Caco-2 (cell line): ENCODE results near the gene LONP2. TPM values are rescaled to one million over a fixed set of nuclear protein-coding genes. Genes with fewer than 3 reads are reported as not detected.
"Not testable (repeated sequence)": the region's sequence is repeated elsewhere in the genome, so short reads cannot be mapped to it uniquely, and the experiment has no call there.

ENCODE experiments used
- BruUV-seq: library from RNA; stranded (reverse); fragments of 400-500 nt; replicated peaks from 2 replicates; lab custom pipeline; 2021; lab: Mats Ljungman, UMichigan
- CTCF ChIA-PET: fragments of 300-600 bp; sonication (Branson Sonifier 250); formaldehyde crosslinking; loops from one replicate; lab custom pipeline; 2022; ENCODE audit warnings: antibody characterized with exemption; lab: Charles Lee
- POLR2A ChIA-PET: fragments of 300-600 bp; sonication (Branson Sonifier 250); formaldehyde crosslinking; loops from one replicate; lab custom pipeline; 2022; ENCODE audit warnings: antibody characterized with exemption; lab: Charles Lee
- DNase-seq, 2 experiments: peaks; one replicate each; pipeline versions ENCODE4 v3.0.0 to v3.0.0-alpha.2; 2020 to 2022
- H3K27me3 ChIP-seq: replicated peaks from 2 replicates; pipeline ENCODE4 v1.6.0; 2011; ENCODE audit warnings: low read length; ENCODE audit not compliant: control insufficient read depth, insufficient read depth
- H3K36me3 ChIP-seq: 2 replicates; pipeline ENCODE4 v1.5.1; 2011; ENCODE audit warnings: low read length; ENCODE audit not compliant: control insufficient read depth, insufficient read depth
- H3K4me1 ChIP-seq: fragments of 250-450 bp; sonication (Bioruptor Pico); 2 replicates; pipeline ENCODE4 v1.5.1; 2020; ENCODE audit warnings: mild to moderate bottlenecking
- H3K4me3 ChIP-seq: 2 replicates; pipeline ENCODE4 v1.5.1; 2011; ENCODE audit warnings: low read depth, mild to moderate bottlenecking, control low read depth, low read length
- H3K9me3 ChIP-seq: fragments of 250-450 bp; sonication (Bioruptor Pico); 2 replicates; pipeline ENCODE4 v1.5.1; 2020; ENCODE audit warnings: mild to moderate bottlenecking, moderate library complexity
- H3K27ac Mint-ChIP-seq: one replicate; pipeline ENCODE4 v1.8.0; 2022; ENCODE audit warnings: mixed read lengths; ENCODE audit not compliant: unreplicated experiment
- H3K27me3 Mint-ChIP-seq: one replicate; pipeline ENCODE4 v1.8.0; 2022; ENCODE audit warnings: mixed read lengths; ENCODE audit not compliant: insufficient read depth, unreplicated experiment
- H3K36me3 Mint-ChIP-seq: one replicate; pipeline ENCODE4 v1.8.0; 2022; ENCODE audit warnings: mild to moderate bottlenecking, mixed read lengths; ENCODE audit not compliant: insufficient read depth, unreplicated experiment
- H3K4me1 Mint-ChIP-seq: one replicate; pipeline ENCODE4 v1.8.0; 2022; ENCODE audit warnings: low read depth, mixed read lengths; ENCODE audit not compliant: unreplicated experiment
- H3K4me3 Mint-ChIP-seq: one replicate; pipeline ENCODE4 v1.8.0; 2022; ENCODE audit warnings: mild to moderate bottlenecking, moderate library complexity, mixed read lengths; ENCODE audit not compliant: unreplicated experiment
- H3K9me3 Mint-ChIP-seq: one replicate; pipeline ENCODE4 v1.8.0; 2022; ENCODE audit warnings: mixed read lengths; ENCODE audit not compliant: unreplicated experiment
- intact Hi-C: fragments of 100-400 bp; cut with micrococcal nuclease; formaldehyde crosslinking; loops from one replicate; pipeline ENCODE4 v1.10.0; 2022; ENCODE audit not compliant: unreplicated experiment
- total RNA-seq: library from RNA; stranded (reverse); gene quantifications from 2 replicates; pipeline ENCODE4 v1.2.3, GENCODE V29; 2022
- TF ChIP-seq, protein P1 (sequence below), 2 experiments: fragments of 200-600 bp in 1 of 2; IDR thresholded peaks; 1 replicate in 1 of 2; 2 replicates in 1 of 2; pipeline versions ENCODE4 v1.5.1 to v1.8.0; 2011 to 2022; ENCODE audit warnings: antibody characterized with exemption in 1 of 2, control low read depth in 1 of 2, inconsistent platforms in 1 of 2, low read depth in 1 of 2, low read length in 1 of 2, mild to moderate bottlenecking in 1 of 2, moderate library complexity in 1 of 2; ENCODE audit not compliant: insufficient read depth in 1 of 2, severe bottlenecking in 1 of 2, unreplicated experiment in 1 of 2

The LONP2 gene
- total RNA-seq, 1 experiment from 2014 or later = 32.1 TPM

DNA sequence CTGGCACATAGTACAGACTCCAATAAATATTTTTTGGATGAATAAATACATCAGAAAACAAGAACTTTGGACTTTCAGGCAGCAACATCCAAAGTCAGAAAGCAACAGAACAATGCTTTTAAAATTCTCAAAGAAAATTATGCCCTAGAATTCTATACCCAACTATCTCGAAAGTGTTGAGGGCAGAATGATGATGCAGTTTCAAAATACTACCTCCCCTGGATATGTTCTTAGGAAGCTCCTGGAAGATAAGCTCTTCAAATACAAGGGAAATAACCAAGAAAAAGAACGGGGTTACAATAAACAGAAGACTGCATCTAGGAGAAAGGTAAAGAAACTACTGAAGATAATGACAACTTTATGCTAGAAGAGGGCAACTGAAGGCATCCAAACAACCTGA is 130.2 kb downstream of the LONP2 start:
- BruUV-seq = no TSS peak
- CTCF ChIA-PET = no interaction called here

DNA sequence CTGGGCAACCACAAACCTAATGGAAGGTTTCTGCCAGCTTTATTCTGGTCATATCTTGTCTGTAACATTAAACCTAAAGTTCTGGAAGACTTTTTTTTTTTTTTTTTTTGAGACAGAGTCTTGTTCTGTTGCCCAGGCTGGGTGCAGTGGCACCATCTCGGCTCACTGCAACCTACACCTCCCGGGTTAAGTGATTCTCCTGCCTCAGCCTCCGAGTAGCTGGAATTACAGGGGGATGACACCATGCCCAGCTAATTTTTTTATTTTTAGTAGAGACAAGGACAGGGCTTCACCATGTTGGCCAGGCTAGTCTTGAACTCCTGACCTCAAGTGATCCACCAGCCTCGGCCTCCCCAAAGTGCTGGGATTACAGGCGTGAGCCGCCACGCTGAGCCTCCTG is 133.2 kb downstream of the LONP2 start:
- peaks cover 22% of the 10 kb centered on the region for H3K4me1 Mint-ChIP-seq
- H3K4me1 ChIP-seq = peaks cover 12% of the 10 kb centered on the region; the same call in 1 of the 2 replicates
- H3K27ac Mint-ChIP-seq, H3K9me3 Mint-ChIP-seq, H3K4me3 Mint-ChIP-seq, BruUV-seq, H3K27me3 Mint-ChIP-seq, H3K27me3 ChIP-seq, POLR2A ChIA-PET, H3K36me3 Mint-ChIP-seq, H3K36me3 ChIP-seq, H3K9me3 ChIP-seq, H3K4me3 ChIP-seq, DNase-seq, CTCF ChIA-PET, intact Hi-C loops: not testable (repeated sequence)

More for the DNA sequence above, 130.2 kb downstream of the LONP2 start:
- Histone ChIP-seq H3K9me3 (no peaks in the 10 kb centered on the region), H3K36me3 (no peaks in the 10 kb centered on the region), H3K4me3 (no peak overlapping the region), H3K4me1 (peaks cover 12% of the 10 kb centered on the region; the same call in 1 of the 2 replicates), H3K27me3 (no peaks in the 10 kb centered on the region)
- no peak for DNase-seq
- peaks cover 10% of the 10 kb centered on the region for H3K4me1 Mint-ChIP-seq
- H3K9me3 Mint-ChIP-seq = no peaks in the 10 kb centered on the region
- intact Hi-C loops = no loop called here
- no peaks in the 10 kb centered on the region for H3K36me3 Mint-ChIP-seq
- H3K27ac Mint-ChIP-seq = no peak overlapping the region
- no peak overlapping the region for H3K4me3 Mint-ChIP-seq
- TF ChIP-seq, protein P1, sequence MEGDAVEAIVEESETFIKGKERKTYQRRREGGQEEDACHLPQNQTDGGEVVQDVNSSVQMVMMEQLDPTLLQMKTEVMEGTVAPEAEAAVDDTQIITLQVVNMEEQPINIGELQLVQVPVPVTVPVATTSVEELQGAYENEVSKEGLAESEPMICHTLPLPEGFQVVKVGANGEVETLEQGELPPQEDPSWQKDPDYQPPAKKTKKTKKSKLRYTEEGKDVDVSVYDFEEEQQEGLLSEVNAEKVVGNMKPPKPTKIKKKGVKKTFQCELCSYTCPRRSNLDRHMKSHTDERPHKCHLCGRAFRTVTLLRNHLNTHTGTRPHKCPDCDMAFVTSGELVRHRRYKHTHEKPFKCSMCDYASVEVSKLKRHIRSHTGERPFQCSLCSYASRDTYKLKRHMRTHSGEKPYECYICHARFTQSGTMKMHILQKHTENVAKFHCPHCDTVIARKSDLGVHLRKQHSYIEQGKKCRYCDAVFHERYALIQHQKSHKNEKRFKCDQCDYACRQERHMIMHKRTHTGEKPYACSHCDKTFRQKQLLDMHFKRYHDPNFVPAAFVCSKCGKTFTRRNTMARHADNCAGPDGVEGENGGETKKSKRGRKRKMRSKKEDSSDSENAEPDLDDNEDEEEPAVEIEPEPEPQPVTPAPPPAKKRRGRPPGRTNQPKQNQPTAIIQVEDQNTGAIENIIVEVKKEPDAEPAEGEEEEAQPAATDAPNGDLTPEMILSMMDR (IDR thresholded peaks at IDR 0.05; ENCODE audit: insufficient read depth in 1 of 2, low read depth in 1 of 2, low read length in 1 of 2, severe bottlenecking in 1 of 2, unreplicated experiment in 1 of 2) = no peak
- POLR2A ChIA-PET = interaction anchor here (1.3 kb wide), 1 partner anchor 11 kb away, joined by 3 read pairs; the partner anchor contains the start of gene SIAH1
- H3K27me3 Mint-ChIP-seq = no peaks in the 10 kb centered on the region

DNA sequence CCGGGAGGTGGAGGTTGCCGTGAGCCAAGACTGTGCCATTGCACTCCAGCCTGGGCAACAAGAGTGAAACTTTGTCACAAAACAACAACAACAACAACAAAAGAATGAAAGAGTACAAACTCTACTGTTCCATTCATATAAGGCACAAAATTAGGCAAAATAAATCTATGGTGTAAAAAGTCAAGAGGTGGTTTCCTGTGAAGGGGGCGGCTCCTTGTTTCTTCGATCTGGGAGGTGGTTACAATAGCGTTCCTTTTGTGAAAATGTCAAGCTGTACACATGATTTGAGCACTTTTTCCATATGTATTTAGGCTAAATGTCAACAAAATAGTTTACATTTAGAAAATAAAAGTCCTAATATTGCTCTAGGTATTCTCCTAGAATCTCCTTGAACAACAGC is 134.2 kb downstream of the LONP2 start:
- no peak overlapping the region for H3K4me3 ChIP-seq
- no peaks in the 10 kb centered on the region for H3K9me3 Mint-ChIP-seq
- peaks cover 19% of the 10 kb centered on the region; the same call in 1 of the 2 replicates for H3K4me1 ChIP-seq
- no peaks in the 10 kb centered on the region for H3K9me3 ChIP-seq
- peaks cover 5% of the 10 kb centered on the region for H3K36me3 Mint-ChIP-seq
- ChIA-PET POLR2A (no interaction called here), CTCF (interaction anchor here (0.8 kb wide), 1 partner anchor 12 kb away, joined by 3 read pairs; no protein-coding TSS in a partner anchor)
- H3K27me3 ChIP-seq = no peaks in the 10 kb centered on the region
- no peak for DNase-seq
- no peak overlapping the region for H3K4me3 Mint-ChIP-seq
- no peaks in the 10 kb centered on the region for H3K27me3 Mint-ChIP-seq
- no TSS peak for BruUV-seq
- H3K27ac Mint-ChIP-seq = no peak overlapping the region
- TF ChIP-seq, protein P1 (IDR thresholded peaks at IDR 0.05; ENCODE audit: insufficient read depth in 1 of 2, low read depth in 1 of 2, low read length in 1 of 2, severe bottlenecking in 1 of 2, unreplicated experiment in 1 of 2) = no peak
- peaks cover 25% of the 10 kb centered on the region for H3K4me1 Mint-ChIP-seq
- intact Hi-C loops = no loop called here
- no peaks in the 10 kb centered on the region for H3K36me3 ChIP-seq
